GM21515 (cell line): ENCODE results near the gene CDK5RAP3.
"Not testable (repeated sequence)": the region's sequence is repeated elsewhere in the genome, so short reads cannot be mapped to it uniquely, and the experiment has no call there.

Experiments used
- ATAC-seq: cut with Tn5 transposase; IDR thresholded peaks from one replicate; pipeline ENCODE4 v1.9.1; 2021; ENCODE audit not compliant: unreplicated experiment

The CDK5RAP3 gene

DNA sequence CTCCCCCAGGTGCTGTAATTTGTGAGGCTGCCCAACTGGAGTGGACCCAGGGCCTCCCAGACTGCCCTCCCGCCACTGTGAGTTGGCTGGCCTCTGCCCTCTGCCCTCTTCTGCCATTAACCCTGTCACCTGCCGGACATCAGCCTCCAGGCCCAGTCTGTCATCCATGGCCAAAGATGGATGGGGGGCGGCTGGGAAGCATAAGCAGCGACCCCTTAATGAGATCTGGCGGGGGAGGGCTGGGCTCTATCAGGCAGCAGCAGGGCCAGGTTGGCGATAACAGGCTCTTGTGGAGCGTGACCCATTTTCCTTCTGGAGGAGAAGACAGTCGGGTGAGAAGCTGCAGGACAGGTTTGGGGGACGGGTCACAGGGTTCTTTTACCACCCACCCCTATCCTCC, 25.3 kb downstream of the CDK5RAP3 start:
- no peak for ATAC-seq

DNA sequence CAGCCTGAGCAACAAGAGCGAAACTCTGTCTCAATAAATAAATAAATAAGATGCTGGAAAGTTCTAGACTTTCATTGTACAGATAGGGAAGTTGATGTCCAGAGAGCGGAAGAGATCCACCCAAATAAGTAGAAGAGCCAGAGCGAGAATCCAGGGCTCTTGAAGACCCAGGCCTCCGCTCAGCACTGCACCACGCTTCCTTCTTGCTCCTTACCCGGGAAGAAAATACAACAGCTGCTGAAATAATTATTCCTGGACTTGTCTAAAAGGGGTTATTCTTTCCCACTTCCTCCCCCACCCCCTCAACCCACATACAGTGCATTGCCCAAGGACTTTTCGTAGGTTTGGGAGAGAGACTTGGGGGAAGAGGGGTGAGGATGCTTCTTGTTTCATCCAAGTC, 26.7 kb downstream of the CDK5RAP3 start:
- ATAC-seq = no peak

DNA sequence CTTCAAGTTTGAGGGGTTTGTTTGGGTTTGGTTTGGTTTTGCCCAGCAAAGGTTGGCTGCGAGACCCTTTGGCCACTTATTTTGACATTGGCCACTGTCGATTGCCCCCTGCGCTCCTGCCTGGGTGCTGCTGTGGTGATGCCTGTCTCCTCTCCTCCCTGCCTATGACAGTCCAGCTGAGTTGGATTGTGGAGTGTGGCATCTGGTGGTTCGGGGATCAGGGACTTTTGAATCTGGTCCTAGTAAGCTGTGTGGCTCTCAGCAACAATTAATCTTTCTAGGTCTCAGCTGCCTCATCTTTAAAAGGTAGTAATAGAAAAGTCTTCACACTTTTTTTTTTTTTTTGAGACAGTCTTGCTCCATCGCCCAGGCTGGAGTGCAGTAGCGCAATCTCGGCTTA, 27.1 kb downstream of the CDK5RAP3 start:
- ATAC-seq = no peak

DNA sequence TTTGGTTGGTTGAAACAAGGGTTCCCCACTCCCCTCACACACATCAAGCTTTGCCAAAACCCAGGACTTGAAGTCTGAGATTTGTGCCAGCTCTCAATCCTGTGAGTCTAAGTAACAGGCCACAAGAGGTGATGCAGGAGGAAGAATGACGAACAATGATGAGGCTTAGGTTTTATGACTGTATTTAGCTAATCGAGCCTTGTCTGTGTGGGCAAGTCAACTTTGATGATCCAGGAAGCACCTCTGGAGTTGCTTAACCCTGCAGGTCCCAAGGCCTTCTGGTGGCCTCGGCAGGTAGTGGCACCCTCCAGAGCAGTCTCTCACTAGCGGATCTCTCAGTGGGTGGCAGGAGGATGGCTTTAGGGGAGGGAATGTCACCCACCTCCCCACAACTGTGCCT, 28.7 kb downstream of the CDK5RAP3 start:
- ATAC-seq = no peak

DNA sequence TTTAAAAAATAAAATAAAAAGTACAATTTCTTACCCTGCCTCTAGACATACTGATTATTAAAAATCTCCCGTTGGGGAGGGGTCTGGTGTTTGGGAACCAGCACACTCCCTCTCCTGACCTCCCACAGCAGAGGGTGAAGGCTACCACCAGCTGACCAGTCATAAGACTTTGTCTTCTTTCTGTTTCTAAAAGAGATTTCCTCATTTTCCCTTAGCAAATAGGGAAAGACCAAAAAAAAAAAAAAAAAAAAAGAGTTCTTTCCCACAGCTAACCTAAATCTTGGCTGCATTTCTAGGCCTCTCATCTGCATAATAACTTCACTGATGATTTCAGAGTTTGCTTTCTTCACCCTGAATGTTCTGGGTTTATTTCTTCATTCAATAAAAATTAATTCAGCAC, 30.3 kb downstream of the CDK5RAP3 start:
- no peak for ATAC-seq

DNA sequence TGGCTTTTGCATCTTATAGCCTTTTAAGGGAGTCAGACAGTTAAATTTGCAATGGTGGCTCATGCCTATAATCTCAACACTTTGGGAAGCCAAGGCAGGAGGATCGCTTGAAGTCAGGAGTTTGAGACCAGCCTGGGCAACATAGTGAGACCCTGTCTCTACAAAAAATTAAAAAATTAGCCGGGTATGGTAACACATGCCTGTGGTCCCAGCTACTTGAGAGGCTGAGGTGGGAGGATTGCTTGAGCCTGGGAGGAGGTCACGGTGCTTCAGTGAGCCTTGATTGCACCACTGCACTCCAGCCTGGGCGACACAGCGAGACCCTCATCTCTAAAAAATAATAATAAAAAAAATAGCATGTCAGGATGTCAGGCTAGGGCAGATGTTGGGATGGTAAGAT, 30.7 kb downstream of the CDK5RAP3 start:
- not testable (repeated sequence) for ATAC-seq

DNA sequence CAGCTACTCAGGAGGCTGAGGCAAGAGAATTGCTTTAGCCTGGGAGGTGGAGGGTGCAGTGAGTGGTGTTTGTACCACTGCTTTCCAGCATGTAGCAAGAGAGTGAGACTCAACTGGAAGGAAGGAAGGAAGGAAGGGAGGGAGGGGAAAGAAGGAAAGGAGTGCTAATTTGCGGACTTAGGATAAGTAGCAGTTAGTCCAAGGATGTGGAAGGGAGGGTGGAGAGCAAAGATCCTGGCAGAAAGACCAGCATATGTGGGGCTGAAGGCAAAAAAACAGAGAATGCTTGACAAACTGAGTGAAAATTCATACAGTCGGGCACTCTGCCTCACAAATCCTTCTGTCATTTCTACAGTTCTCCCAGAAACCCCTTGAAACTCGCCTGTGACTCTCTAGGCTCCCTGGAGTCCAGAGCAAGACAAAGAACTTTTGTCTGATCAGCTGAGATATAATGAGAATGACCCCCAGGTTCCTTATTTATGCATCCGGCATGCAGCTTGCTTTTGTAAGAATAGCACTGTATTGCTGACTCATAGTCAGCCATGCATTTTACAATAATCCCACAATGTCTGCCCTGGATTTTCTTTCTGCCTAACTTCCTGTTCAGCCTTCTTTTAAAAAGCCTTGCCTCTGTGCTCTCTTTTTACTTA, 31.5 kb downstream of the CDK5RAP3 start:
- ATAC-seq = no peak

DNA sequence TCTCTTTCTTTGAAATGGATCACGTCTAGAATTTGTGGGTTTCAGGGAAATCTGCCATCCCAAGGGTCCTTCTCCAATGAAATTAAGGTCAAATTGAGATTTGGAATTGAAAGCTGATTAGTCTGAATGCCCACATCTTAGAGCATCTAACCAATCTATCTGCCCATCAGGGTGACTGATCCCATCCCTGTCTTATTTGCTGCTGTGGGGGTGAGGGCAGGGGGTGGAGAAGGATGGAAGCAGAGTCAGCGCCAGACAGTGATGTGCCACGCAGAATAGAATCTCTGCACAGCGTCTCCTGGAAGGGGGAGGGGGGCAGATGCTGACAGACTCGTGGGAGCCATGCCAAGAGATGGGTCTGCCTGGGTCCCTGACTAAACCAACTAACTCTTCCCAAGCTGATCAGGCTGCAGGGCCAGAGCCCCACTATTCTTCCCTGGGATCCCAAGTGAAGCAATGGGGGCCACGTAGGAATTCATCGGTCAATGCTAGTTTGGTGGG, 32.1 kb downstream of the CDK5RAP3 start:
- ATAC-seq = no peak

DNA sequence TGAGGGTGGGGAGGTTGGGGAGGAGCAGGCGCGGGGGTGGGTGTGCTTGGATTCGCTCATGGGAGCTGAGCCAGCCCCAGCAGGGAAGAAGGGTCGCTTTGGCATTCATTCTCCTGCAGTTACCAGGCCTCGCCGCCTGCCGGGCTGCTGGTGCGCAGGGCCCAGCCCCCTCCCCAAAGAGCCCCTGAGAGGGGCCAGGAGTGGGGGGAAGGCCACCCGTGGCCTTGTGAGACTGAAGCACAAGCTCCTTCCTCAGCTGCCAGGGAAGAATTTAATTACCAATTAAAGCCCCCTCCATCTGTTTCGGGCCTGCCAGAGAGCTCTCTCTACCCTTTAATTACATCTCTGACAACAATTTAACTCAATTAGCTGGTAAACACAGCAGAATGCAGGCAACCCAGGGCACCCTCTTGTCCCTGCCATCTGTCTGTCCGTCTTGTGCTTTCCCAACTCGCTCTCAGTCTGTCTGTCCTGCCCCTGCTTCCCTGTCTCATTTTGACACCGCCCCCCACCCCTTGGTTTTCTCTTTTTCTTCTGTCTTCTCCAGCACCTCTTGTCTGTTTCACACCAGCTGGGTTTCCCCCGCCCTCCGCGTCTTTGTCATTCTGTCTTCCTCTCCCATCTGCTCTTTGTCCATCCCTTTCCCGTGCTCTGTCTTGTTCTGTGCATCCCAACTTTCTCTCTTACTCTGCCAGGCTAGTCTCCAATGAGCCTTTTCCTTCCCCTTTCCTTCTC, 32.7 kb downstream of the CDK5RAP3 start:
- ATAC-seq = no peak

DNA sequence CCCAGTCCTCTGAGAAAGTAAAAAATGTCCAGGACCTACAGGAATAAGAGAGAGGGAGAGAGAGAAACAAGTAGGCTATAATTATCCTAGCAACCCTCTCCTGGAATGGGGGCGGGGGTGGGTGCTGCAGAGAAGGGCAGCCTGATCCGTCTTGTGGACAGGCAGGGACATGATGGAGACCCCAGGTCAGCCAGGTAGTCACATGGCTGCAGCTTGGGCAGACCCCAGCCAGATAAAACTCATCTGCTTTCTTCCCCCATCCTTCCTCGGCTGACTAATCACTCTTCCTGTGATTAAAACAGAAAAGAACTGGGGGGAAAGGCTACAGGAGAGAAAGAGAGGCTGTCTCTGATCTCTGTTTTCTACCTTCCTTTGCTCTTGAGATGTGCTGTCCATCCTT, 34.1 kb downstream of the CDK5RAP3 start:
- ATAC-seq = no peak

DNA sequence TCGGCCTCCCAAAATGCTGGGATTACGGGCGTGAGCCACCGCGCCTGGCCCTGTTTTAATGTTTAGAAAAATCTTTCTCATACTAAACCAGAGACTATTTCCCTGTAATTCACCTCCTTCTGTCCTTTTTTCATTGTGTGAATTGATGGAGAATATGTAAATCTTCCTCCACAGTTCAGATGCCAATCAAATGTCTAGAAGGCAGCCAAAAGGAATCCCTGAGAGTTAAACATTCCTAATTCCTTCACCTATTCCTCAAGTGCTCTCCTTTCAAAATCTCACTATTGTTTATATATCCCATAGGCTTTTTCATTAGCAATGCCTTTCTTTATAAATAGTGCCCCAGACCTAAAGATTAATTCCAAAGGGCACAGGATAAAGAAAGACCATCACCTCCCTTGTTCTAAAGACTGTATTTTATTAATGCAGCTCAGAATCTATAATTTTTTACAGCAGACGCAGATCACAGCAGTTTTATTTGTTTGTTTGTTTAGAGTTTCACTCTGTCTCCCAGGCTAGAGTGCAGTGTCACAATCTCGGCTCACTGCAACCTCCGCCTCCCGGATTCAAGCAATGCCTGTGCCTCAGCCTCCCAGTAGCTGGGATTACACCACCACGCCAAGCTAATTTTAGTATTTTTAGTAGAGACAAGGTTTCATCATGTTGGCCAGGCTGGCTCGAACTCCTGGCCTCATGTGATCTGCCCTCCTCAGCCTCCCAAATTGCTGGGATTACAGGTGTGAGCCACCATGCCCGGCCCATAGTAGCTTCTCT, 36.2 kb downstream of the CDK5RAP3 start:
- no peak for ATAC-seq

DNA sequence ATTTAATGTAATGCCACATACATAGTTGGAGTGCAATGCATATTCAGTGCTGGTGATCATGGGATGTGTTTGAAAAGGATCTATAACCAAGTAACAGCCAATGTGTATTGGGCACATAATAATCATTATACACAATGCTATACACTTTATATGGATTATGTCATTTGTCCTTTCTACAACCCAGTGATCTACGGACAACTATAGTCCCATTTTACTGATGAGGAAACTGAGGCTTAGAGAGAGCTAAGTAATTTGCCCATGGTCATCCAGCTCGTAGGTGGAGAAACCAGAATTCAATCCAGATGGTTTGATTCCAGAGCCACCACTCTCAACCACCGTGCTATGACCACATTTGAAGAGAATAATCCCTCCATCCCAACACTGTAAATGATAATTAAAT, 39.3 kb downstream of the CDK5RAP3 start:
- ATAC-seq = no peak

DNA sequence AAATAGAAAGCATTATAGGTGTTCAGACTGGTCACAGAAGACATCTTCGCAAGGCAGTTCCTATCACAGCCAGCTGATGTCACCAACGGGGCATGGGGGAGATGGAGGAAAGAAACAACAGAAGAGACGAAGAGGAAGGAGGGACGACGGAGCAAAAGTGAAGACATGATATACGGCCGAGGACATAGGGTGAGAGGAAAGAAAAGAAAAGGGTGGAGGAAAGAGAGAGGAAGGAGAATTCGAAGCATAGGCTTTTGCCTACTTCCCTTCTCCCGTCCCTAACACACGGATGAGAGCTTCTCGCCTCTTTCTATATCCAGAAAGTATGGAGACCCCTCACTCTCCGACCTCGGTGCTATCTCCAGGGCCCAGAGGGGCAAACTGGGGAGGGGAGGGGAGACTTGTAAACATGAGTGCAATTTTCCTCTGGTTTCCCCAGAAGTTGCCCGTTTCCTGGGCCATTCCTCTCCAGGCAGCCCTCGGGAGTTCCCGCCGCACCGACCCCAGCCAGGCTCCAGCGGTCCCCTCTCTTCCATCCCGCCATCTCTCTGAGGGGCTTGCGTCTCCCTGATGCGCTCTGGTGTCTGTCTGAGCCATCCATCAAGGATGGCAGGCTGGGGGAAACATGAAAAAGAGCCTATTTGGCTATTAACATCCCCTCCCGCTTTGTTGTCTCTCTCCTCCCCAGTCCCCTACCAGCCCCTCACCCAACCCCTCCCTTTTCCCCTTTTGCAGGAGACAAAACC, 40.7 kb downstream of the CDK5RAP3 start:
- no peak for ATAC-seq

DNA sequence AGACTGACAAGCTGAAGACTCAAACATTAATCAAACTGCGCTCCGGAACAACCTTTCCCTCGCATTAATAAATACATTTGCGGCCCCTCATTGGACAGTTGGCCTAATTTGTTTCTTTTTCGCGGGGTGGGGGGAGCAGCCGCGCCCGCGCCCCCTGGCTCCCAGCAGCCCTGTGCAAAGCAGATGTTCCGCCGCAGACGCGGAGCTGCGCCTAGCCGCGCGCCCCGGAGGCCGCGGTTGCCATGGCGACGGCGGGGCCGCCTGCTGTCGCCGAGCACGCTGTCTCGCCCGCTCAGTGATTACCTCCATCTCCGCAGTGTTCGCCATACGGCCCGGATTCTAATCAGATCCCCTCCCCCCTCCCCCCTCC, 41.2 kb downstream of the CDK5RAP3 start:
- ATAC-seq = no peak

DNA sequence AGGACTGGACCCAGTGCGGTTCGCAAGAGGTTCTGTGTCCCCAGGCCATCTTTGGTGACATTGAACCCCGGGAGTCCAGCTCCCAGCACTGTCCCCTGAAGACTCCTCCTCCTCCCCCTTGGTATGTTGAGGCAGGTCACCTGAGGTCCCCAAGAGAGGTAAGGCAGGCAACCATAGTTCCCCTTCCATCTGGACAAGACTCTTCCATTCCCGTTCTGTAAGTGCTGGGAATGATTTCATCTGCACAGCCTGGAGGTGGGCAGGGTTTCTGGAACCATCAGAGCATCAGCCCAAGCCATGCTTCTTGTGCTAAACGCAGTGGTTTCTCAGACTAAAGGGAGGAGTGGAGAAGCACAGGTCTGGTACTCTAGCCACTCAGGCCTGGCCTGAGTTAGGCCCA, 41.7 kb downstream of the CDK5RAP3 start:
- ATAC-seq = no peak

DNA sequence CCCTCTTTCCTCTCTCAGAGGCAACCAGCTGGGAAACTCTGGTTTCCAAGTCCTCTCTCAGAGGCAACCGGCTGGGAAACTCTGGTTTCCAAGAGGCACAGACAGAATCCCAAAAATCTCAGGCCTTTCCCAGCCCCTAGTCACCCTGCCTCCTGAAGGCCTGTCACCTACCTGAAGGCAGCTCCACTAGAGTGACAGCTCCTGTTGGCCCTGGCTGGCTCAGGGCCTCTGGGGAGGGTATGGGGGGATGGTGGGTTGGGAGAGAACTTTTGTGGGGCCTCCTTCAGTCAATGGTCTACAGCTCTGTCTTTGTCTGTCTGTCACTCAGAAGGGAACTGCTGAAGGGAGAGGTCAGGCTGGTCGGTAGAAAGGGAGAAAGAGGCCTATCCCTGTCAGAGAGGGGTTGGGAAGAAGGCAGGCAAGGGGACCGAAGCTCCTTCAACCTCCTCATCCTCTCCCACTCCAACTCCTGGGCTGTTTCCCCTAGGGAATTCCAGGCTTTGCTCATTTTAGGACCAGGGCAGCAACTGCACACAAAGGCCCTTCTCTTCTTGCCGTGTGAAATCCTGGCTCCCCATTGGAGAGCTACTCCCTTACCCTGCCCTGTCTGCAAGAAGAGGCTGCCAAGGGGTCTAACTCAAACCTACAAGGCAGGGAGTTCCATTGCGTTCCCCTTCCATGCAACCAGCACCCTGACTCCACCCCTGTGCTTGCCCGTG, 43.1 kb downstream of the CDK5RAP3 start:
- no peak for ATAC-seq

DNA sequence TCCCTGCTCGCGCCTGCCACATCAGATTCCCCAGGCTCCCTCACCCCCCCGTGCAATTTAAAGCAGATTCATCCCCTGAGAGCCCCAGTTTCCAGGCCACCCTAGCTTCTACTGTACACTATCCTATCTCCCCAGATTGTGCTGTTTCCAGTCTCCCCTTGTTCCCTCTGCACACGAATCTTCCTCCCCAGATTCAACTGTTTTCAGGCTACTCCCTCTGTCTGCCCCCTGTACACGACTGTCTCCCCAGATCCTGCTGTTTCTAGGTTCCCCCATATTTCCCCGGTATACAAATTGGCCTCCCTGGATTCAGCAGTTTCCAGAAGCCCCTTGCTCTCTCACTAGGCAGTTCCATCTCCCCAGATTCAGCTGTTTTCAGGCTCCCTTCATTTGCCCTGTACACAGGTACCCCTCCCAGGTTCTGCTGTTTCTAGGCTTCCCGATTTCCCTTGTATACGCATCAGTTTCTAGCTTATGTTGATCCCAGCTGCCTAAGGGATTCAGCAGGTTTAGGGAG, 43.7 kb downstream of the CDK5RAP3 start:
- no peak for ATAC-seq

DNA sequence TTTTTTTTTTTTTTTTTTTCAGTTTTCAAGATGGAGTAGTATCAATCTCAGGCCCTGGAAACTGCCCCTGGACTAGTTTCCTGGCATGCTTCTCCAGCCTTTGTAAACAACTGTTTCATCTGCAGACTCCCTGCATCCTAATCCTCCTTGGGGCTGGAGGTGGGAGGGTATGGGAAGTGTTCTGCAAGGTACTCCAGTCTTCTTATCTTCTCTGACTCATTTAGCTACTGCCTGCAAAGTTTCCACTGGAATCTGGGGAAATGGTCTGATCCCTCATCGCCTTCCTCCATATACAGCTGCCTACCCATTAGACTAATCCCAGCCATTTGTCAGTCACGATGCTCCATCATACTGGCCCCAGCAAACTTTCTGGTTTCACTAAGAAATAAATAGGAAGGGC, 45.2 kb downstream of the CDK5RAP3 start:
- no peak for ATAC-seq

DNA sequence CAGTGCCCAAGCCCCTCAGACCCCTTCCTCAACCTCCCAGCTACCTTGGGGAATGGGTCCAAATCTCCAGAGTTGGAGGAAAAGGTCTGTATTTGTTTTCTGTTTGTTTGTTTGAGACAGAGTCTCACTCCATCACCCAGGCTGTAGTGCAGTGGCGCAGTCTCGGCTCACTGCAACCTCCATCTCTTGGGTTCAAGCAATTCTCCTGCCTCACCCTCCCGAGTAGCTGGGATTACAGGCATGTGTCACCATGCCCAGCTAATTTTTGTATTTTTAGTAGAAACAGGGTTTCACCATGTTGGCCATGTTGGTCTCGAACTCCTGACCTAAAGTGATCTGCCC, 46.9 kb downstream of the CDK5RAP3 start:
- ATAC-seq = not testable (repeated sequence)

DNA sequence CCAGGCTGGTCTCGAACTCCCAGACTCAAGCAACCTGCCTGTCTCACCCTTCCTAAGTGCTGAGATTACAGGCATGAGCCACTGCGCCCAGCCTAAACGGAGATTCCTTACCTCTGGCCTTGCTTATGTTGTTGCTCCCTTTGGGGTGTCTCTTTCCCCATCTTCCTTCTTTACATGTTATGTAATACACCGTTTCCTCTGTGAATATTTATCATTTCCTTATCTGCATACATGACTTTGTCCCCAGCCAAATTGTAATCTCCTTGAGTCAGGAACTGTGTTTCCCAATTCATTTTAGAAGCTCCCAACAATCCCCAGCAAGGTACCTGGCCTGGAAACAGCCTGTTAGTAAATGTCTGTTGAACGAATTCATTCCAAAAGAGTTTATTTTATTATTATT, 51.0 kb downstream of the CDK5RAP3 start:
- no peak for ATAC-seq

DNA sequence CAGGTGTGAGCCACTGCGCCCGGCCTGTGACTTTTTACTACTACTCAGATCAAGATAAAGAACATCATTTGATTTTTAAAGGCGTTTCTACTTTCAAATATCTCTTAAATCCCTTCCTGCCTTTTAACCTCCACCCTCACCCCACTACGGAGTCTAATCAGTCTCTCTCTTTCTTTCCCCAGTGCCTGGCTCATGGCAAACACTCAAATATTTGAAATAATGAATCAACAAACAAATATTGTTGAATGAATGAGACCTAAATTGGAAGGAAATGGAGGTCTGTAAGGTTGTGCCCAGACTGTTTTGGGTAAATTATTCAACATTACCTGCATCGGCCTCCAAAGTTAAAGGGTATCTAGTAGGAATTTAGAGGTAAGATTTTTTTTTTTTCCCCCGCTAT, 52.0 kb downstream of the CDK5RAP3 start:
- no peak for ATAC-seq
